Tibial artery (tissue), 4 donors: ENCODE data around the gene CD320.
"Not testable (repeated sequence)": the region's sequence is repeated elsewhere in the genome, so short reads cannot be mapped to it uniquely, and the experiment has no call there.

ENCODE experiments used
- DNase-seq, 2 donors: peaks; one replicate each; pipeline ENCODE4 v3.0.0-alpha.2; 2019
- H3K27ac ChIP-seq, 2 donors: fragments of 200-600 bp; sonication (generic) in 1 of 2; 1 replicate in 1 of 2; 2 replicates in 1 of 2; pipeline ENCODE4 v1.5.1; 2018 to 2019; ENCODE audit warnings: mild to moderate bottlenecking in 1 of 2
- H3K27me3 ChIP-seq, 2 donors: fragments of 200-600 bp; sonication (generic) in 1 of 2; one replicate each; pipeline versions ENCODE4 v1.5.1 to v1.6.0; 2016 to 2019
- H3K36me3 ChIP-seq, 3 donors: fragments of 200-600 bp; sonication (generic) in 2 of 3; one replicate each; pipeline ENCODE4 v1.5.1; 2016 to 2019; ENCODE audit warnings: mild to moderate bottlenecking in 2 of 3
- H3K4me1 ChIP-seq, 4 donors: fragments of 200-600 bp; sonication (generic) in 2 of 4; 1 replicate in 3 of 4; 2 replicates in 1 of 4; pipeline ENCODE4 v1.5.1; 2016 to 2019
- H3K4me3 ChIP-seq, 2 donors: fragments of 200-600 bp; sonication (generic) in 1 of 2; 1 replicate in 1 of 2; 2 replicates in 1 of 2; pipeline ENCODE4 v1.5.1; 2018 to 2019; ENCODE audit warnings: mild to moderate bottlenecking in 2 of 2
- H3K9me3 ChIP-seq, 3 donors: fragments of 200-600 bp; sonication (generic) in 1 of 3; one replicate each; pipeline ENCODE4 v1.5.1; 2016 to 2019
- CTCF ChIP-seq, 2 experiments: fragments of 200-600 bp in 1 of 2; fragments of 450-650 bp in 1 of 2; IDR thresholded peaks; one replicate each; pipeline ENCODE4 v1.5.1; 2017 to 2019; ENCODE audit warnings: antibody characterized with exemption in 2 of 2, mild to moderate bottlenecking in 1 of 2, moderate library complexity in 1 of 2
- intact Hi-C: fragments of 100-400 bp; cut with DNase I; formaldehyde crosslinking; loops from one replicate; pipeline ENCODE4 v1.15.0; 2023; ENCODE audit warnings: low total_unique reads

CD320 gene

GRCh38 chr19:8307965-8308866 is at the start of gene CD320:
CD320 (minus strand) TSS chr19:8308358; CDS start chr19:8308290, 68 bp downstream.
- Histone ChIP-seq H3K27me3 (no peaks in the 10 kb centered on the region), H3K4me1 (peaks cover 0 to 25% (median 18%) of the 10 kb centered on the region in 4 donors), H3K27ac (peak within 1 kb of the TSS; percentile 55), H3K36me3 (peaks cover 17 to 49% (median 37%) of the 10 kb centered on the region in 3 donors), H3K9me3 (no peaks in the 10 kb centered on the region), H3K4me3 (peak within 1 kb of the TSS; percentile 51 to 61)
- intact Hi-C loops = no loop called here
- DNase-seq = peak; percentile 91 to 93
- no peak for TF ChIP-seq CTCF (IDR thresholded peaks at IDR 0.05)

GRCh38 chr19:8357007-8357521 is 48.9 kb upstream of the CD320 start:
- H3K4me1 ChIP-seq = peaks cover 2 to 47% (median 27%) of the 10 kb centered on the region in 4 donors
- no peaks in the 10 kb centered on the region for H3K27me3 ChIP-seq
- H3K36me3 ChIP-seq = no peaks in the 10 kb centered on the region
- intact Hi-C loops = no loop called here
- no peaks in the 10 kb centered on the region for H3K9me3 ChIP-seq
- TF ChIP-seq CTCF (IDR thresholded peaks at IDR 0.05) = no peak
- no peak overlapping the region for H3K4me3 ChIP-seq
- no peak for DNase-seq
- H3K27ac ChIP-seq = no peak overlapping the region

- DNase-seq = peak; percentile 63 to 83
- TF ChIP-seq CTCF (IDR thresholded peaks at IDR 0.05) = no peak
- intact Hi-C loops = no loop called here
- Histone ChIP-seq H3K27ac (peak overlapping the region; percentile 39 to 49), H3K4me1 (peaks cover 0 to 44% (median 20%) of the 10 kb centered on the region in 4 donors), H3K4me3 (no peak overlapping the region), H3K9me3 (no peaks in the 10 kb centered on the region), H3K36me3 (no peaks in the 10 kb centered on the region), H3K27me3 (no peaks in the 10 kb centered on the region)
Measured at GRCh38 chr19:8355631-8356402, 47.7 kb upstream of the CD320 start.

- not testable (repeated sequence) for H3K27me3 ChIP-seq, H3K36me3 ChIP-seq, DNase-seq, H3K9me3 ChIP-seq
- peak overlapping the region; percentile 36 to 72 for H3K27ac ChIP-seq
- H3K4me1 ChIP-seq = peaks cover 0 to 48% (median 21%) of the 10 kb centered on the region in 4 donors
- intact Hi-C loops = loop anchor here (5.0 kb wide), 1 partner anchor 159 kb away; the partner anchor contains the start of gene ZNF414
- peak overlapping the region in 1 of 2 donors; percentile 38 for H3K4me3 ChIP-seq
Measured at GRCh38 chr19:8352845-8353244, 44.7 kb upstream of the CD320 start.

GRCh38 chr19:8352134-8352827 is 44.1 kb upstream of the CD320 start:
- intact Hi-C loops = loop anchor here (5.0 kb wide), 1 partner anchor 160 kb away; the partner anchor contains the start of gene ZNF414
- Histone ChIP-seq H3K4me3 (peak overlapping the region; percentile 20 to 38), H3K27ac (peak overlapping the region; percentile 36 to 72), H3K9me3 (no peaks in the 10 kb centered on the region), H3K4me1 (peaks cover 0 to 51% (median 22%) of the 10 kb centered on the region in 4 donors), H3K36me3 (no peaks in the 10 kb centered on the region), H3K27me3 (no peaks in the 10 kb centered on the region)
- no peak for TF ChIP-seq CTCF (IDR thresholded peaks at IDR 0.05)
- DNase-seq = no peak

- H3K4me3 ChIP-seq, H3K27ac ChIP-seq, DNase-seq, H3K9me3 ChIP-seq, H3K27me3 ChIP-seq, H3K36me3 ChIP-seq: not testable (repeated sequence)
- H3K4me1 ChIP-seq = peaks cover 0 to 37% (median 15%) of the 10 kb centered on the region in 4 donors
- intact Hi-C loops = loop anchor here (5.0 kb wide), 1 partner anchor 162 kb away; the partner anchor contains the start of gene ZNF414
Measured at GRCh38 chr19:8349629-8350372, 41.6 kb upstream of the CD320 start.
